Nephron progenitor cell (in vitro differentiated cells): Measurements from ENCODE around the gene C17orf58.
"Not testable (repeated sequence)": the region's sequence is repeated elsewhere in the genome, so short reads cannot be mapped to it uniquely, and the experiment has no call there.

ENCODE experiments used
- DNase-seq: peaks from one replicate; pipeline ENCODE4 v3.0.0; 2021
- H3K27ac Mint-ChIP-seq: 2 replicates; pipeline ENCODE4 v1.8.0; 2021; ENCODE audit warnings: mild to moderate bottlenecking, moderate library complexity, mixed read lengths
- H3K27me3 Mint-ChIP-seq: 2 replicates; pipeline ENCODE4 v1.8.0; 2021; ENCODE audit warnings: mild to moderate bottlenecking, low read depth, mixed read lengths; ENCODE audit not compliant: poor library complexity
- H3K36me3 Mint-ChIP-seq: 2 replicates; pipeline ENCODE4 v1.8.0; 2021; ENCODE audit warnings: low read depth, mixed read lengths
- H3K4me1 Mint-ChIP-seq: 2 replicates; pipeline ENCODE4 v1.8.0; 2021; ENCODE audit warnings: mixed read lengths
- H3K4me3 Mint-ChIP-seq: 2 replicates; pipeline ENCODE4 v1.8.0; 2021; ENCODE audit warnings: mild to moderate bottlenecking, moderate library complexity, mixed read lengths
- H3K9me3 Mint-ChIP-seq: 2 replicates; pipeline ENCODE4 v1.8.0; 2021; ENCODE audit warnings: mild to moderate bottlenecking, moderate library complexity, mixed read lengths
- TF ChIP-seq, protein P1 (sequence below): fragments of 200-600 bp; sonication (generic); IDR thresholded peaks from 2 replicates; pipeline ENCODE4 v1.5.0; 2021; ENCODE audit warnings: antibody characterized with exemption

The C17orf58 gene

DNA sequence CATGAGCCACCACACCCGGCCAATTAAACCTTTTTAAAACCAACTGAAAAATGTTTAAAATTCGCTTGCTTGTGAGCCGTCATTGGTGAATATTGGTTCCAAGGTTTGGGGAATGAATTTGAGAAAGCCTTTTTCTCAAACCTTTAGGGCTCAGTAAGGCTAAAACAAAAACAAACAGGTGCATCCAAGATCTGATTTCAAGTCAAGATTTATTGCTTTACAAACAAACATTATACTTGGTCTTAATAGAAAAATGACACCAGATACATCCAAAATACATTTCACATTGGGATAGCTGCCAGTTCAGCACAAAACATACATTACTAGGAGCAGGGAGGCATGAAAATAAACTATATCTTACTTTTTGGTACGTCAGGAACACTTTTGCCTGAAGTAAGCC lies 5.4 kb downstream of the C17orf58 start:
- H3K36me3 Mint-ChIP-seq: peaks cover 4% of the 10 kb centered on the region
- peaks cover 14% of the 10 kb centered on the region for H3K27me3 Mint-ChIP-seq
- H3K4me1 Mint-ChIP-seq: peaks cover 34% of the 10 kb centered on the region
- TF ChIP-seq, protein P1, sequence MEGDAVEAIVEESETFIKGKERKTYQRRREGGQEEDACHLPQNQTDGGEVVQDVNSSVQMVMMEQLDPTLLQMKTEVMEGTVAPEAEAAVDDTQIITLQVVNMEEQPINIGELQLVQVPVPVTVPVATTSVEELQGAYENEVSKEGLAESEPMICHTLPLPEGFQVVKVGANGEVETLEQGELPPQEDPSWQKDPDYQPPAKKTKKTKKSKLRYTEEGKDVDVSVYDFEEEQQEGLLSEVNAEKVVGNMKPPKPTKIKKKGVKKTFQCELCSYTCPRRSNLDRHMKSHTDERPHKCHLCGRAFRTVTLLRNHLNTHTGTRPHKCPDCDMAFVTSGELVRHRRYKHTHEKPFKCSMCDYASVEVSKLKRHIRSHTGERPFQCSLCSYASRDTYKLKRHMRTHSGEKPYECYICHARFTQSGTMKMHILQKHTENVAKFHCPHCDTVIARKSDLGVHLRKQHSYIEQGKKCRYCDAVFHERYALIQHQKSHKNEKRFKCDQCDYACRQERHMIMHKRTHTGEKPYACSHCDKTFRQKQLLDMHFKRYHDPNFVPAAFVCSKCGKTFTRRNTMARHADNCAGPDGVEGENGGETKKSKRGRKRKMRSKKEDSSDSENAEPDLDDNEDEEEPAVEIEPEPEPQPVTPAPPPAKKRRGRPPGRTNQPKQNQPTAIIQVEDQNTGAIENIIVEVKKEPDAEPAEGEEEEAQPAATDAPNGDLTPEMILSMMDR: no peak
- no peak for DNase-seq
- H3K4me3 Mint-ChIP-seq: peak overlapping the region; percentile 7
- H3K27ac Mint-ChIP-seq: no peak overlapping the region
- H3K9me3 Mint-ChIP-seq: no peaks in the 10 kb centered on the region

DNA sequence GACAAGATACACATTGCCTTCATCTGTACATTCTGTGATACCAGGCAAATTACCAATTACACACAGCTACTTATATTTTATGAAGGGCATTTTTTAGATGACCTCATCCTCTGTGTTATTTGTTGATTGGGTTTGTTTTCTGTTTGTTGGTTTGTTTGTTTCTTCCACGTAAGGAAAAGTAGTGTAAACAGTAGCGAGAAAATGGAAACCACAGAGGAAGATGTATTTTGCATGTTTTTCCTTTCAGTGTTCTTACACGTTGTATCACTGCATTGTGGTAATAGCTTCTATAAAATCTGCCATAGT lies 12.9 kb downstream of the C17orf58 start:
- no peak for DNase-seq
- no peaks in the 10 kb centered on the region for H3K9me3 Mint-ChIP-seq
- H3K4me3 Mint-ChIP-seq: no peak overlapping the region
- H3K27me3 Mint-ChIP-seq: no peaks in the 10 kb centered on the region
- H3K4me1 Mint-ChIP-seq: peaks cover 5% of the 10 kb centered on the region
- TF ChIP-seq, protein P1: no peak
- H3K27ac Mint-ChIP-seq: no peak overlapping the region
- peaks cover 28% of the 10 kb centered on the region for H3K36me3 Mint-ChIP-seq

DNA sequence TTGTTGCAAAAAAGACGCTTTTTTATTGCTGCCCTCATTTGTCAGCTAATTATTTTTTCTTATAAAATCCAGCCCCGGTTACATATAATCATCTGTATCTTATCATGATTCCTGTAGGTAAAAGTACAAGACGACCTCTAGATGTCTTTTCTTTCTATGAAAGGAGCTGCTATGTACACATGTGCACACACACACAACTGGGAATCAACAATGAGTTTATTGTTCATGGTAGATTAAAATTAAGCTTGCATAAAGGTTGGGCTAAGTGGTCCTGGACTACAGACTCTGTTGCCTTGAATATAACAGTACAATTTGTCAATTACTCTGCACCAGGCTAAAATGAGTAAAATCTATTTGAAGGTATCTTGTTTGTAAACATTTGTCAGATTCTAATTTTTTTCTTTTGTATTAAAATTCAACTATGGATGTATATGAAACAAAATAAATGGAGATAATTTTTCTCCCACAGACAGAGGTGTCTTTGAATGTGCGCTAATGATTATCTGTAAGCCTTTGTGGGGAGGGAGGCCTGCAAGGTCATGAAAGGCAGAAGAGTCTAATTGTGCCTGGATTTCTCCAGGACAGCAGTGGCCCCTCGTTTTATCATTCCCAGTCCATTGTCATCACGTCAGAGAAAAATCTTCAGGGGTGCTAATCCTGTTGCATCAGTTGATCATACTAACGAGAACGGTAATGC lies 13.4 kb downstream of the C17orf58 start:
- Mint-ChIP-seq H3K27me3 (no peaks in the 10 kb centered on the region), H3K9me3 (no peaks in the 10 kb centered on the region), H3K36me3 (peaks cover 29% of the 10 kb centered on the region), H3K4me3 (no peak overlapping the region), H3K27ac (no peak overlapping the region), H3K4me1 (peaks cover 6% of the 10 kb centered on the region)
- no peak for DNase-seq
- TF ChIP-seq, protein P1: no peak

DNA sequence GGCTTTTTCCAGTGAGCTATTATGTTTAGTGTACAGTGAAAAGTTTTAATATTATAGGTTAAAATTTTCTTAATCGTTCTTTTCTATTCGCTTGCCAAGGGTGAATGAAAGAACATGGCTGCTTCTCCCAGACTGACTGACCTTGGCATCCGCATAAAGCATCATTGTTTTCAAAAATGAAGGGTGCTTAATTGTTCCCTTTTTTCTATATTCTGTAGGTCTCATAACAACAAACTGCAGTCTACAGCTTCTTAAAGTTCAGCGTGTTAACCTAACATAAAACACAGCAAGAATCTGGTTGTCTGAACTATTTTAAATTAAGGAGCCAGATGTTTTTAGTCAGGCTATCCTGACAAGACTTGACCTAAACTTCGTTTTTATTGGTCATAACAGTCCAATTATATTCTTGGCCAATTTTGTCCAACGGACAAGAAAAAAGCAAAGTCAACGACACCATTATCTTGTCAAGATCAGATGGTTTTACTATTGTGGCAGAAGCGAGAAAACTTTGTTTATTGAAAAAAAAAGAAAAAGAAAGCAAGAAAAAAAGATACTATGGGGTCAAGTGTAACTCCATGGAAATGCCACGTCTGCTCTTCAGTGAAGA lies 14.1 kb downstream of the C17orf58 start:
- Mint-ChIP-seq H3K27ac (no peak overlapping the region), H3K36me3 (peaks cover 31% of the 10 kb centered on the region), H3K4me1 (peaks cover 6% of the 10 kb centered on the region), H3K9me3 (no peaks in the 10 kb centered on the region), H3K27me3 (no peaks in the 10 kb centered on the region), H3K4me3 (no peak overlapping the region)
- DNase-seq: no peak
- TF ChIP-seq, protein P1: no peak

DNA sequence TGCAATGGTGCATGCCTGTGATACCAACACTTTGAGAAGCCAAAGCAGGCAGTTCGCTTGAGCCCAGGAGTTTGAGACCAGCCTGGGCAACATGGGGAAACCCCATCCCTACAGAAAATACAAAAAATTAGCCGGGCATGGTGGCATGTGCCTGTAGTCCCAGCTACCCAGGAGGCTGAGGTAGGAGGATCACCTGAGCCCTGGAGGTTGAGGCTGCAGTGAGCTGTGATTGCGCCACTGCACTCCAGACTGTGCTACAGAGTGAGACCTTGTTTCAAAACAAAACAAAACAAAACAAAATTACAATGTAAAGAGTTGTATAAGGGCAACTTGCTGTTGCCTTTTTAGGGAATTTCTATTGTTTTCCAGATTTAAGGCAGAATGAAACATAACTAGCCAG lies 15.4 kb downstream of the C17orf58 start:
- peaks cover 43% of the 10 kb centered on the region for H3K36me3 Mint-ChIP-seq
- not testable (repeated sequence) for H3K4me1 Mint-ChIP-seq, DNase-seq, H3K9me3 Mint-ChIP-seq, H3K27me3 Mint-ChIP-seq, H3K27ac Mint-ChIP-seq, H3K4me3 Mint-ChIP-seq

DNA sequence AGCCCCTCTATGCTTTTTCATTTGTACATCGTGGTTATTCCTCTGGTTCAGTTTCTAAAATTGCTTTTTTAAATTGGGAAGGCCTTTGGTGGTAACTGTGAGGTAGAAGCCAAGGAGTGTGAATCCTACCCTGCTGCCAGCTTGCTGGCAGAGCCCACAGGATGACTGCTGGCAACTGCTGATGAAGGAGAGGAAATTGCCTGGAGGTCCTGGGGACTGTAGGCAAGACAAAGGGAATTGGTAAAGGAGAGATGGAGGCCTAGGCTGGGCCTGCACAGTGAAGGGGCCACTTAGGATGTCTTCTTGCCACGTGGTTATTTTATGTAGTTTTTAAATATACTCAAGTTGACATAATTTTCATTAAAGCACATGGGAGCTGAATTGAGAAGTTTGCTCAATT lies 15.8 kb downstream of the C17orf58 start:
- DNase-seq: no peak
- TF ChIP-seq, protein P1: no peak
- Mint-ChIP-seq H3K27ac (peak overlapping the region; percentile 92), H3K4me3 (no peak overlapping the region), H3K9me3 (no peaks in the 10 kb centered on the region), H3K36me3 (peaks cover 48% of the 10 kb centered on the region), H3K4me1 (peaks cover 6% of the 10 kb centered on the region), H3K27me3 (no peaks in the 10 kb centered on the region)

DNA sequence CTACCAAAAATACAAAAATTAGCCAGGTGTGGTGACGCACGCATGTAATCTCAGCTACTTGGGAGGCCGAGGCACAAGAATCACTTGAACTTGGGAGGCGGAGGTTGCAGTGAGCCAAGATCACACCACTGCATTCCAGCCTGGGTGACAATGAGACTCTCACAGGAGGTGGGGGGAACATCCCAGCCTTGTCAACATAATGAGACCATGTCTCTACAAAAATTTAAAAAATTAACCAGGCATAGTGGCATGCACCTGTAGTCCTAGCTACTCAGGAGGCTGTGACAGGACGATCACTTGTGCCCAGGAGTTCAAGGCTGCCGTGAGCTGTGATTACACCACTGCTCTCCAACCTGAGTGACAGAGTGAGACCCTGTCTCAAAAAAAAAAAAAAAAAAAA lies 20.0 kb downstream of the C17orf58 start:
- Mint-ChIP-seq H3K4me1 (peaks cover 23% of the 10 kb centered on the region), H3K36me3 (peaks cover 53% of the 10 kb centered on the region)
- H3K27ac Mint-ChIP-seq, DNase-seq, H3K27me3 Mint-ChIP-seq, H3K9me3 Mint-ChIP-seq, H3K4me3 Mint-ChIP-seq: not testable (repeated sequence)
